AG04449 (cell line): ENCODE data around the gene CAMK2A.

Source experiments
- CTCF ChIA-PET: fragments of 350-600 bp; formaldehyde crosslinking; extraction: SDS; loops from one replicate; lab custom pipeline; 2021; ENCODE audit warnings: antibody characterized with exemption; lab: Yijun Ruan, JAX
- POLR2A ChIA-PET: fragments of 400-600, 350-600 bp; formaldehyde crosslinking; extraction: SDS; loops from one replicate; lab custom pipeline; 2020; ENCODE audit warnings: antibody characterized with exemption, inconsistent platforms; lab: Yijun Ruan, JAX
- DNase-seq: peaks from one replicate; pipeline ENCODE4 v3.0.0-alpha.2; 2010; ENCODE audit warnings: low read depth, low spot score
- H3K4me3 ChIP-seq: 2 replicates; pipeline ENCODE4 v1.5.1; 2011; ENCODE audit warnings: low read depth, mild to moderate bottlenecking, control low read depth, low read length
- CTCF ChIP-seq: IDR thresholded peaks from one replicate; pipeline ENCODE4 v1.5.1; 2011; ENCODE audit warnings: mild to moderate bottlenecking, moderate library complexity, low read length, control low read depth, inconsistent platforms; ENCODE audit not compliant: insufficient read depth; ENCODE audit errors: missing control alignments

CAMK2A gene

DNA sequence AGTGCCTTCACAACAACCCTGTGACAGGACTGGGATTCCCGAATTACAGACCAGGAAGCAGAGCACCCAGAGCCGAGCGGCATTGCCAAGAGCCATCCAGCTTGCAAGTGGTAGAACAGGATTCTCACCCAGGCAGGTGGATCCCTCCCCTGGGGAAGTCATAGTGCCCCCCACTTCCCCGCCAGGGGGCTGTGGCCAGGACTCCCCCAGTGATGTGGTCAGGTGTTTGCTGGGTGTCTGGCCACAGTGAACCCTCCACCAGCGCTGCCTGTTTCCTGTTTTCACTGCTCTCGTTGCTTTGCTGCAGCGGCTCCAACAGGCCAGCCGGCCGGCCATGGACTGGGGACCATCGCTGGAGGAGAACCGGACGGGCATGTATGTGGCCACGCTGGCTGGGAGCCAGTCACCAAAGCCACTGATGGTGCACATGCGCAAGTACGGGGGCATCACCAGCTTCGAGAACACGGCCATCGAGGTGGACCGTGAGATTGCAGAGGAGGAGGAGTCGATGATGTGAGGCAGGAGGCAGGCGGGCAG is 80.4 kb downstream of the CAMK2A start:
- H3K4me3 ChIP-seq, result no peak overlapping the region
- POLR2A ChIA-PET, result no interaction called here
- no peak for TF ChIP-seq CTCF
- DNase-seq, result no peak
- CTCF ChIA-PET, result interaction anchor here (0.7 to 5.2 kb wide), 5 partner anchors 9 to 79 kb away, joined by 3 to 35 read pairs (median 6); no protein-coding TSS in a partner anchor

DNA sequence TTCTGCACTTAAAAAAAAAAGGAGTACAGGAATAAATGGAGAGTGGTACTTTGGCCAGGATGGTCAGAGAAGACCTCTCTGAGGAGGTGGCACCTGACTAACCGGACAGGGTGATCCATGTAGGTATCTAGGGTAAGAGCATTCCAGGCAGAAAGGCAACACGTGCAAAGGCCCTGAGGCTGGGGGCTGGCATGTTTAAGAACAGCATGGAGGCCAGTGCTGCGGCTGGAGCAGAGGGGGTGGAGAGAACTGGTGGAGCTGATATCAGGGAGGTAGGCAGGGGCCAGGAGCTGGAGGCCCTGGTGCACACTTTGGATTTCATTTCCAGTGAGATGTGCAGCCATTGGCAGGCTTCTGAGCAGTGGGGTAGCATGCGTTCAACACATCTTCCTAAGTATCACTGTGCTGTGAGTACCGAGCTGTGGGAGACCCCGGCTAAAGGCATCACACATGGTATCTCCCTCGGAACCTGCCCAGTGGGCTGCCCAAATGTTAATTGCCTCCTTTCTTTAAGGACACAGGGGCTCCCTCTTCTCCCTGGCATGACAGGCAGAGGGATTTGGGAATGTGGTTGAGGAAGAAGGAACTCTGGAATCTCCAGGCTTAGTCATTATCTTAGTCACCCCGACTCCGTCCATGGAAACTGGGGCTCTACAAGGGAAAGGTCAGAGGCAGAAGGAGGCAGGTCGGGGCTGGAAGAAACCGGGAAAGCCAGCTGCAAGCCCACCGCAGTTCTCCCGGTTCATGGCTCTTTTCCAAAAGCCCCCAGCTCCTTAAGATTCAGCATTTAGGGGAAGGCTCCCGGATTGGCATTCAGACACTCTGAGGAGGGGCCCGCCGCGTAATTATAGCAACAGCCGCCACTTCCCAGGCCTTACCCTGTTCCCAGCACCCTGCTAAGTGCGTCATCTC is 81.1 kb downstream of the CAMK2A start:
- H3K4me3 ChIP-seq, result no peak overlapping the region
- ChIA-PET CTCF (interaction anchor here (0.8 to 5.2 kb wide), 10 partner anchors 10 to 374 kb away, joined by 3 to 35 read pairs (median 6); no protein-coding TSS in a partner anchor), POLR2A (no interaction called here)
- TF ChIP-seq CTCF, result no peak
- DNase-seq, result peak; percentile 16

DNA sequence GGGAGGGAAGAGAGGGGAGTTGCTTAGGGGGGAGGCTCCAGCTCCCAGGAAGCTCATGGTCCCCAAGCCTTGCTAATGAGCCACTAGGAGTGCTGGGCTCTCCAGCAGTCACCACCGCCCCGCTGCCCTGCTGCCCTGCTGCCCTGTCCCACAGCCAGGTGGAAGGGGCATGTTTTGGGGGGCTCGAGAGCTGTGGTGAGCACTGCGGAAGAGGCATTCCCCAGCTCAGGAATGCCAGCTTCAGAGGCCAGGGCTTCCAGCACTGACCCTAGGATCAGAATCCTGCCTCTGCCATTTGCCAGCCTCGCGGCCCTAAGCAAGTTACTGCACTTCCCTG is 82.8 kb downstream of the CAMK2A start:
- no peak for DNase-seq
- ChIA-PET CTCF (interaction anchor here (0.9 to 5.2 kb wide), 7 partner anchors 11 to 373 kb away, joined by 3 to 35 read pairs (median 3); no protein-coding TSS in a partner anchor), POLR2A (no interaction called here)
- no peak overlapping the region for H3K4me3 ChIP-seq
- no peak for TF ChIP-seq CTCF

- no peak for TF ChIP-seq CTCF
- no peak overlapping the region for H3K4me3 ChIP-seq
- ChIA-PET POLR2A (no interaction called here), CTCF (interaction anchor here (0.9 to 5.2 kb wide), 7 partner anchors 12 to 372 kb away, joined by 3 to 35 read pairs (median 3); no protein-coding TSS in a partner anchor)
- DNase-seq, result no peak
These were observed 83.3 kb downstream of the CAMK2A start for GRCh38 chr5:150206098-150206778.

- CTCF ChIA-PET, result interaction anchor here (5.2 kb wide), 1 partner anchor 13 kb away, joined by 35 read pairs; no protein-coding TSS in a partner anchor
These were observed 85.0 kb downstream of the CAMK2A start for GRCh38 chr5:150204590-150204960.

More at GRCh38 chr5:150204590-150204960, 85.0 kb downstream of the CAMK2A start:
- TF ChIP-seq CTCF, result no peak
- no peak for DNase-seq
- no peak overlapping the region for H3K4me3 ChIP-seq
- POLR2A ChIA-PET, result no interaction called here
